ENCODE results near the gene ABHD15. TPM values are rescaled to one million over a fixed set of nuclear protein-coding genes. Genes with fewer than 3 reads are reported as not detected.

Gene ABHD15
- total and polyA plus RNA-seq, 9 of the 15 experiments (the other 6 are each of a cell fraction or from before 2014, with no cell fraction given), result 0.85 to 4.2 (median 2.1) TPM

DNA sequence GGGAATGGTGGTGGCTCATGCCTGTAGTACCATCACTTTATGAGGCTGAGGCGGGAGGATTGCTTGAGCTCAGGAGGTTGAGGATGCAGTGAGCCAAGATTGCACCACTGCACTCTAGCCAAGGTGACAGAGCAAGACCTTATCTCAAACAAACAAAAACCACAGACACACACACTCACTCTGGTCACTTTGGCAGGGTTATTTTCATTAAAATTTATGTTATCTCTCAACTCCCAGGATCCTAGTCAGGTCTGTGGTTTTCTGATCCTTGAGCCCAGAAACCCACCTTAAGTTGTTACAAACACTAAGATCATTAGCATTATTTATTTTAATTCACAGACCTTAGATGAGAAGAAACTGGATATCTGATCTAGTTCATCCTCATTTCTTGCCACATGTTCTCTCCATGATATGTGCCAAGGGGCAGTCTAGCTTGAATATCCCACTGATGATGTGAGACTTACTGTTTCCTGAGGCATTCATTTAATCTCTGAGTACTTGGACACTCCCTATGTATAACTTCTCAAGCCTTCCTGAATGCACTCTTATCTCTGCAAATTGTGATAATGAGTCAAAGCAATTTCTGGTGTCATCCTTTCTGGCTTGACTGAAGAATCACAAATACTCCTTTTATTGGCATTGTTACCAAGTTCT lies 9.6 kb downstream of the ABHD15 start (continued):
- TF ChIP-seq, protein P1, sequence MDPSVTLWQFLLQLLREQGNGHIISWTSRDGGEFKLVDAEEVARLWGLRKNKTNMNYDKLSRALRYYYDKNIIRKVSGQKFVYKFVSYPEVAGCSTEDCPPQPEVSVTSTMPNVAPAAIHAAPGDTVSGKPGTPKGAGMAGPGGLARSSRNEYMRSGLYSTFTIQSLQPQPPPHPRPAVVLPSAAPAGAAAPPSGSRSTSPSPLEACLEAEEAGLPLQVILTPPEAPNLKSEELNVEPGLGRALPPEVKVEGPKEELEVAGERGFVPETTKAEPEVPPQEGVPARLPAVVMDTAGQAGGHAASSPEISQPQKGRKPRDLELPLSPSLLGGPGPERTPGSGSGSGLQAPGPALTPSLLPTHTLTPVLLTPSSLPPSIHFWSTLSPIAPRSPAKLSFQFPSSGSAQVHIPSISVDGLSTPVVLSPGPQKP (CRISPR knock-in tag; IDR thresholded peaks at IDR 0.05), result no peak
- TF ChIP-seq FOXK1 (CRISPR knock-in tag; IDR thresholded peaks at IDR 0.05; ENCODE audit: borderline replicate concordance) (no peak), NELFE (IDR thresholded peaks at IDR 0.05; ENCODE audit: insufficient read depth, insufficient read length) (no peak), ZNF507 (tag; conservative IDR thresholded peaks at IDR 0.05) (no peak), E2F3 (CRISPR knock-in tag; IDR thresholded peaks at IDR 0.05) (no peak), GABPB1 (CRISPR knock-in tag; IDR thresholded peaks at IDR 0.05) (no peak), MYNN (IDR thresholded peaks at IDR 0.05) (no peak), MYNN (CRISPR knock-in tag; IDR thresholded peaks at IDR 0.05) (no peak), NFE2L1 (tag; IDR thresholded peaks at IDR 0.05; ENCODE audit: borderline replicate concordance, low read depth) (no peak), MCM2 (IDR thresholded peaks at IDR 0.05; ENCODE audit: low read depth) (no peak), SLC30A9 (CRISPR knock-in tag; IDR thresholded peaks at IDR 0.05) (no peak), ARNT (IDR thresholded peaks at IDR 0.05) (0 out of 4 replicates have a peak, but pooled peaks of 1 of the 2 experiments have one; percentile 73), ZNF165 (CRISPR knock-in tag; IDR thresholded peaks at IDR 0.05; ENCODE audit: borderline replicate concordance) (no peak), NCOA6 (IDR thresholded peaks at IDR 0.05) (no peak), NCOA4 (IDR thresholded peaks at IDR 0.05; ENCODE audit: partially characterized antibody) (no peak), ZNF717 (CRISPR knock-in tag; IDR thresholded peaks at IDR 0.05) (no peak), SETDB1 (IDR thresholded peaks at IDR 0.05; ENCODE audit: low read length) (no peak)
- TF ChIP-seq, protein P2, sequence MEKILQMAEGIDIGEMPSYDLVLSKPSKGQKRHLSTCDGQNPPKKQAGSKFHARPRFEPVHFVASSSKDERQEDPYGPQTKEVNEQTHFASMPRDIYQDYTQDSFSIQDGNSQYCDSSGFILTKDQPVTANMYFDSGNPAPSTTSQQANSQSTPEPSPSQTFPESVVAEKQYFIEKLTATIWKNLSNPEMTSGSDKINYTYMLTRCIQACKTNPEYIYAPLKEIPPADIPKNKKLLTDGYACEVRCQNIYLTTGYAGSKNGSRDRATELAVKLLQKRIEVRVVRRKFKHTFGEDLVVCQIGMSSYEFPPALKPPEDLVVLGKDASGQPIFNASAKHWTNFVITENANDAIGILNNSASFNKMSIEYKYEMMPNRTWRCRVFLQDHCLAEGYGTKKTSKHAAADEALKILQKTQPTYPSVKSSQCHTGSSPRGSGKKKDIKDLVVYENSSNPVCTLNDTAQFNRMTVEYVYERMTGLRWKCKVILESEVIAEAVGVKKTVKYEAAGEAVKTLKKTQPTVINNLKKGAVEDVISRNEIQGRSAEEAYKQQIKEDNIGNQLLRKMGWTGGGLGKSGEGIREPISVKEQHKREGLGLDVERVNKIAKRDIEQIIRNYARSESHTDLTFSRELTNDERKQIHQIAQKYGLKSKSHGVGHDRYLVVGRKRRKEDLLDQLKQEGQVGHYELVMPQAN (IDR thresholded peaks at IDR 0.05; ENCODE audit: borderline replicate concordance), result no peak
- TF ChIP-seq, protein P3, sequence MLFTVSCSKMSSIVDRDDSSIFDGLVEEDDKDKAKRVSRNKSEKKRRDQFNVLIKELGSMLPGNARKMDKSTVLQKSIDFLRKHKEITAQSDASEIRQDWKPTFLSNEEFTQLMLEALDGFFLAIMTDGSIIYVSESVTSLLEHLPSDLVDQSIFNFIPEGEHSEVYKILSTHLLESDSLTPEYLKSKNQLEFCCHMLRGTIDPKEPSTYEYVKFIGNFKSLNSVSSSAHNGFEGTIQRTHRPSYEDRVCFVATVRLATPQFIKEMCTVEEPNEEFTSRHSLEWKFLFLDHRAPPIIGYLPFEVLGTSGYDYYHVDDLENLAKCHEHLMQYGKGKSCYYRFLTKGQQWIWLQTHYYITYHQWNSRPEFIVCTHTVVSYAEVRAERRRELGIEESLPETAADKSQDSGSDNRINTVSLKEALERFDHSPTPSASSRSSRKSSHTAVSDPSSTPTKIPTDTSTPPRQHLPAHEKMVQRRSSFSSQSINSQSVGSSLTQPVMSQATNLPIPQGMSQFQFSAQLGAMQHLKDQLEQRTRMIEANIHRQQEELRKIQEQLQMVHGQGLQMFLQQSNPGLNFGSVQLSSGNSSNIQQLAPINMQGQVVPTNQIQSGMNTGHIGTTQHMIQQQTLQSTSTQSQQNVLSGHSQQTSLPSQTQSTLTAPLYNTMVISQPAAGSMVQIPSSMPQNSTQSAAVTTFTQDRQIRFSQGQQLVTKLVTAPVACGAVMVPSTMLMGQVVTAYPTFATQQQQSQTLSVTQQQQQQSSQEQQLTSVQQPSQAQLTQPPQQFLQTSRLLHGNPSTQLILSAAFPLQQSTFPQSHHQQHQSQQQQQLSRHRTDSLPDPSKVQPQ (CRISPR knock-in tag; IDR thresholded peaks at IDR 0.05; ENCODE audit: borderline replicate concordance), result no peak
- TF ChIP-seq, protein P4, sequence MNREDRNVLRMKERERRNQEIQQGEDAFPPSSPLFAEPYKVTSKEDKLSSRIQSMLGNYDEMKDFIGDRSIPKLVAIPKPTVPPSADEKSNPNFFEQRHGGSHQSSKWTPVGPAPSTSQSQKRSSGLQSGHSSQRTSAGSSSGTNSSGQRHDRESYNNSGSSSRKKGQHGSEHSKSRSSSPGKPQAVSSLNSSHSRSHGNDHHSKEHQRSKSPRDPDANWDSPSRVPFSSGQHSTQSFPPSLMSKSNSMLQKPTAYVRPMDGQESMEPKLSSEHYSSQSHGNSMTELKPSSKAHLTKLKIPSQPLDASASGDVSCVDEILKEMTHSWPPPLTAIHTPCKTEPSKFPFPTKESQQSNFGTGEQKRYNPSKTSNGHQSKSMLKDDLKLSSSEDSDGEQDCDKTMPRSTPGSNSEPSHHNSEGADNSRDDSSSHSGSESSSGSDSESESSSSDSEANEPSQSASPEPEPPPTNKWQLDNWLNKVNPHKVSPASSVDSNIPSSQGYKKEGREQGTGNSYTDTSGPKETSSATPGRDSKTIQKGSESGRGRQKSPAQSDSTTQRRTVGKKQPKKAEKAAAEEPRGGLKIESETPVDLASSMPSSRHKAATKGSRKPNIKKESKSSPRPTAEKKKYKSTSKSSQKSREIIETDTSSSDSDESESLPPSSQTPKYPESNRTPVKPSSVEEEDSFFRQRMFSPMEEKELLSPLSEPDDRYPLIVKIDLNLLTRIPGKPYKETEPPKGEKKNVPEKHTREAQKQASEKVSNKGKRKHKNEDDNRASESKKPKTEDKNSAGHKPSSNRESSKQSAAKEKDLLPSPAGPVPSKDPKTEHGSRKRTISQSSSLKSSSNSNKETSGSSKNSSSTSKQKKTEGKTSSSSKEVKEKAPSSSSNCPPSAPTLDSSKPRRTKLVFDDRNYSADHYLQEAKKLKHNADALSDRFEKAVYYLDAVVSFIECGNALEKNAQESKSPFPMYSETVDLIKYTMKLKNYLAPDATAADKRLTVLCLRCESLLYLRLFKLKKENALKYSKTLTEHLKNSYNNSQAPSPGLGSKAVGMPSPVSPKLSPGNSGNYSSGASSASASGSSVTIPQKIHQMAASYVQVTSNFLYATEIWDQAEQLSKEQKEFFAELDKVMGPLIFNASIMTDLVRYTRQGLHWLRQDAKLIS (CRISPR knock-in tag; IDR thresholded peaks at IDR 0.05), result no peak
